Measurements from ENCODE around the gene MACC1. TPM values are rescaled to one million over a fixed set of nuclear protein-coding genes. Genes with fewer than 3 reads are reported as not detected.

MACC1 gene
- total RNA-seq, 1 experiment from 2014 or later, result 7.9 TPM

- ChIA-PET CTCF (no interaction called here), POLR2A (ENCODE audit: unreplicated experiment) (no interaction called here)
- Histone ChIP-seq H3K4me1 (ENCODE audit: insufficient read depth, low read length) (no peaks in the 10 kb centered on the region), H3F3A (ENCODE audit: low read length, unreplicated experiment) (no peaks in the 10 kb centered on the region), H3K9me2 (replicated peaks; ENCODE audit: low read length) (no peaks in the 10 kb centered on the region), H4K20me1 (ENCODE audit: low read length) (no peaks in the 10 kb centered on the region), H3K4me2 (ENCODE audit: low read length) (no peak overlapping the region), H3K79me2 (ENCODE audit: low read length) (no peaks in the 10 kb centered on the region), H3K27ac (ENCODE audit: low read length) (no peak overlapping the region), H3K9ac (ENCODE audit: low read length) (no peak overlapping the region), H3K36me3 (ENCODE audit: low read depth, low read length) (no peaks in the 10 kb centered on the region), H3K4me3 (ENCODE audit: low read length) (no peak overlapping the region), H3K9me3 (ENCODE audit: low read length) (no peaks in the 10 kb centered on the region), H3K27me3 (ENCODE audit: low read length) (no peaks in the 10 kb centered on the region), H2AFZ (ENCODE audit: low read length) (no peak overlapping the region)
- DNase-seq (no peak), ATAC-seq (no peak)
- TF ChIP-seq EZH2 (IDR thresholded peaks at IDR 0.05; ENCODE audit: low read length, unreplicated experiment) (no peak), CTCF (conservative IDR thresholded peaks at IDR 0.05; ENCODE audit: low read depth, low read length) (no peak), EZH2phosphoT487 (IDR thresholded peaks at IDR 0.05; ENCODE audit: borderline replicate concordance, low read length) (no peak)
- intact Hi-C loops (cut with micrococcal nuclease), result no loop called here
- no TSS peak for BruUV-seq (replicated peaks)
Observed at GRCh38 chr7:20165146-20165510, 52.1 kb downstream of the MACC1 start.

GRCh38 chr7:20164425-20165145, 52.6 kb downstream of the MACC1 start:
- ChIA-PET POLR2A (ENCODE audit: unreplicated experiment) (interaction anchor here (0.7 kb wide), 1 partner anchor 124 kb away, joined by 8 read pairs; no protein-coding TSS in a partner anchor), CTCF (no interaction called here)
- H2AFZ ChIP-seq (ENCODE audit: low read length), result no peak overlapping the region
- no peaks in the 10 kb centered on the region for H3K9me3 ChIP-seq (ENCODE audit: low read length)
- no peak overlapping the region for H3K27ac ChIP-seq (ENCODE audit: low read length)
- H3K4me2 ChIP-seq (ENCODE audit: low read length), result no peak overlapping the region
- H3K27me3 ChIP-seq (ENCODE audit: low read length), result no peaks in the 10 kb centered on the region
- ATAC-seq (no peak), DNase-seq (no peak)
- no peak overlapping the region for H3K9ac ChIP-seq (ENCODE audit: low read length)
- no peaks in the 10 kb centered on the region; the same call in 1 of the 2 replicates for H3K36me3 ChIP-seq (ENCODE audit: low read depth, low read length)
- no TSS peak for BruUV-seq (replicated peaks)
- no peak overlapping the region for H3K4me3 ChIP-seq (ENCODE audit: low read length)
- no peaks in the 10 kb centered on the region for H3K9me2 ChIP-seq (replicated peaks; ENCODE audit: low read length)
- H3F3A ChIP-seq (ENCODE audit: low read length, unreplicated experiment), result no peaks in the 10 kb centered on the region
- H3K4me1 ChIP-seq (ENCODE audit: insufficient read depth, low read length), result no peaks in the 10 kb centered on the region
- no peaks in the 10 kb centered on the region for H3K79me2 ChIP-seq (ENCODE audit: low read length)
- H4K20me1 ChIP-seq (ENCODE audit: low read length), result no peaks in the 10 kb centered on the region
- intact Hi-C loops (cut with micrococcal nuclease), result no loop called here
- TF ChIP-seq CTCF (conservative IDR thresholded peaks at IDR 0.05; ENCODE audit: low read depth, low read length) (no peak), EZH2phosphoT487 (IDR thresholded peaks at IDR 0.05; ENCODE audit: borderline replicate concordance, low read length) (no peak), EZH2 (IDR thresholded peaks at IDR 0.05; ENCODE audit: low read length, unreplicated experiment) (no peak)

- CTCF ChIA-PET, result no interaction called here
- no TSS peak for BruUV-seq (replicated peaks)
- no peaks in the 10 kb centered on the region for H3K9me2 ChIP-seq (replicated peaks; ENCODE audit: low read length)
Observed at GRCh38 chr7:20162665-20163064, 54.5 kb downstream of the MACC1 start.

More at GRCh38 chr7:20162665-20163064, 54.5 kb downstream of the MACC1 start:
- ATAC-seq (no peak), DNase-seq (no peak)
- H2AFZ ChIP-seq (ENCODE audit: low read length), result no peak overlapping the region
- intact Hi-C loops (cut with micrococcal nuclease), result no loop called here
- no peak overlapping the region for H3K9ac ChIP-seq (ENCODE audit: low read length)
- H4K20me1 ChIP-seq (ENCODE audit: low read length), result no peaks in the 10 kb centered on the region
- no peaks in the 10 kb centered on the region for H3K4me1 ChIP-seq (ENCODE audit: insufficient read depth, low read length)
- no peak overlapping the region for H3K4me3 ChIP-seq (ENCODE audit: low read length)
- POLR2A ChIA-PET (ENCODE audit: unreplicated experiment), result no interaction called here
- H3F3A ChIP-seq (ENCODE audit: low read length, unreplicated experiment), result no peaks in the 10 kb centered on the region
- H3K9me3 ChIP-seq (ENCODE audit: low read length), result no peaks in the 10 kb centered on the region
- TF ChIP-seq EZH2 (IDR thresholded peaks at IDR 0.05; ENCODE audit: low read length, unreplicated experiment) (no peak), EZH2phosphoT487 (IDR thresholded peaks at IDR 0.05; ENCODE audit: borderline replicate concordance, low read length) (no peak), CTCF (conservative IDR thresholded peaks at IDR 0.05; ENCODE audit: low read depth, low read length) (no peak)
- no peak overlapping the region for H3K27ac ChIP-seq (ENCODE audit: low read length)
- H3K36me3 ChIP-seq (ENCODE audit: low read depth, low read length), result no peaks in the 10 kb centered on the region; the same call in none of the 2 replicates
- H3K4me2 ChIP-seq (ENCODE audit: low read length), result no peak overlapping the region
- H3K27me3 ChIP-seq (ENCODE audit: low read length), result no peaks in the 10 kb centered on the region
- no peaks in the 10 kb centered on the region for H3K79me2 ChIP-seq (ENCODE audit: low read length)

Measured in PC-3 (cell line).